K562 (cell line): ENCODE data around the gene FN1. TPM values are rescaled to one million over a fixed set of nuclear protein-coding genes. Genes with fewer than 3 reads are reported as not detected.

Experiments
- ATAC-seq: fragments of 200-7000 bp; cut with Tn5 transposase; 3 replicates; pipeline ENCODE4 v1.9.1; 2020; ENCODE audit warnings: moderate library complexity
- BruUV-seq: library from RNA; stranded (reverse); fragments of 400-500 nt; replicated peaks from 2 replicates; lab custom pipeline; 2021; lab: Mats Ljungman, UMichigan
- CTCF ChIA-PET: fragments of 300-600 bp; formaldehyde crosslinking; extraction: SDS; loops from one replicate; lab custom pipeline; 2021; ENCODE audit warnings: low intra/inter-chr PET ratio; lab: Yijun Ruan, JAX
- POLR2A ChIA-PET: fragments of 300-600, 350-650 bp; sonication (Branson Sonifier 250); formaldehyde crosslinking; extraction: SDS; loops from one replicate; lab custom pipeline; 2021; ENCODE audit warnings: antibody characterized with exemption, inconsistent platforms; lab: Yijun Ruan, JAX
- DNase-seq, 4 experiments: peaks; one replicate each; pipeline versions ENCODE4 v3.0.0 to v3.0.0-alpha.2; 2011 to 2018; ENCODE audit warnings: low spot score in 3 of 4, mixed read lengths in 3 of 4; ENCODE audit errors: extremely low read depth in 1 of 4
- FAIRE-seq: peaks from 2 replicates; lab custom pipeline; 2011; peaks lifted over from hg19 to GRCh38; lab: Jason Lieb, UNC
- H2AFZ ChIP-seq: 2 replicates; pipeline ENCODE4 v1.6.0; 2011; ENCODE audit warnings: low read depth, low read length, control low read depth, inconsistent platforms
- H3K27ac ChIP-seq: fragments of 200-600 bp; 3 replicates; pipeline ENCODE4 v1.8.0; 2011; ENCODE audit warnings: low read depth, mild to moderate bottlenecking, control low read depth, inconsistent platforms, low read length, moderate library complexity, mixed read lengths; ENCODE audit errors: extremely low read depth
- H3K27me3 ChIP-seq, 2 experiments: fragments of 300-600 bp in 1 of 2; 2 replicates in 1 of 2; 3 replicates in 1 of 2; pipeline versions ENCODE4 v1.6.0 to v1.8.0; 2011; ENCODE audit warnings: inconsistent platforms in 2 of 2, low read length in 2 of 2, mild to moderate bottlenecking in 1 of 2, mixed read lengths in 1 of 2, moderate library complexity in 1 of 2; ENCODE audit not compliant: control insufficient read depth in 2 of 2, insufficient read depth in 2 of 2
- H3K36me3 ChIP-seq: fragments of 300-600 bp; 3 replicates; pipeline ENCODE4 v1.8.0; 2011; ENCODE audit warnings: mild to moderate bottlenecking, low read length, inconsistent platforms; ENCODE audit not compliant: control insufficient read depth, insufficient read depth
- H3K4me1 ChIP-seq, 2 experiments: fragments of 200-600 bp in 1 of 2; replicated peaks in 1 of 2; 2 replicates in 1 of 2; 3 replicates in 1 of 2; pipeline versions ENCODE4 v1.5.1 to v1.8.0; 2011; ENCODE audit warnings: inconsistent platforms in 2 of 2, low read length in 2 of 2, mild to moderate bottlenecking in 1 of 2, mixed read lengths in 1 of 2, moderate library complexity in 1 of 2; ENCODE audit not compliant: control insufficient read depth in 2 of 2, insufficient read depth in 2 of 2
- H3K4me2 ChIP-seq: 2 replicates; pipeline ENCODE4 v1.6.1; 2011; ENCODE audit warnings: low read length, control low read depth, inconsistent platforms, mixed read lengths; ENCODE audit not compliant: insufficient read depth
- H3K4me3 ChIP-seq: fragments of 200-600 bp; sonication (generic), shearing (Covaris generic); 2 replicates; pipeline ENCODE4 v1.5.1; 2016; ENCODE audit warnings: control low read depth, inconsistent platforms
- H3K79me2 ChIP-seq: fragments of 200-600 bp; 3 replicates; pipeline ENCODE4 v1.8.0; 2011; ENCODE audit warnings: low read length, inconsistent platforms; ENCODE audit not compliant: control insufficient read depth, insufficient read depth
- H3K9ac ChIP-seq, 2 experiments: 2 replicates each; pipeline versions ENCODE4 v1.6.0 to v1.6.1; 2011; ENCODE audit warnings: low read depth in 2 of 2, low read length in 2 of 2, control low read depth in 1 of 2, inconsistent platforms in 1 of 2, mild to moderate bottlenecking in 1 of 2, mixed read lengths in 1 of 2; ENCODE audit not compliant: insufficient read depth in 1 of 2
- H3K9me1 ChIP-seq: one replicate; pipeline ENCODE4 v1.6.0; 2011; ENCODE audit warnings: inconsistent platforms, mild to moderate bottlenecking, low read length, moderate library complexity; ENCODE audit not compliant: control insufficient read depth, insufficient read depth
- H3K9me3 ChIP-seq: replicated peaks from 2 replicates; pipeline ENCODE4 v1.5.1; 2011; ENCODE audit warnings: low read depth, low read length, inconsistent platforms; ENCODE audit not compliant: control insufficient read depth, insufficient read depth
- H4K20me1 ChIP-seq: replicated peaks from 2 replicates; pipeline ENCODE4 v1.6.1; 2011; ENCODE audit warnings: low read length, inconsistent platforms, mixed read lengths; ENCODE audit not compliant: control insufficient read depth, insufficient read depth
- CBFB ChIP-seq: sonication (generic); formaldehyde crosslinking; IDR thresholded peaks from 2 replicates; pipeline ENCODE4 v1.4.0; 2020; ENCODE audit warnings: mild to moderate bottlenecking, missing genetic modification reagents
- DMBX1 ChIP-seq: fragments of 250-450 bp; sonication (Bioruptor Pico); IDR thresholded peaks from 2 replicates; pipeline ENCODE4 v1.8.0; 2022; ENCODE audit warnings: inconsistent platforms, mild to moderate bottlenecking, moderate library complexity, borderline replicate concordance
- HEY1 ChIP-seq: fragments of 250-450 bp; sonication (Bioruptor Pico); IDR thresholded peaks from 2 replicates; pipeline ENCODE4 v1.5.0; 2020; ENCODE audit warnings: mild to moderate bottlenecking, moderate library complexity, borderline replicate concordance
- IFI16 ChIP-seq: fragments of 250-450 bp; sonication (Bioruptor Pico); IDR thresholded peaks from 2 replicates; pipeline ENCODE4 v2.1.2; 2022; ENCODE audit warnings: mild to moderate bottlenecking, inconsistent platforms
- JUN ChIP-seq, 2 experiments: sonication (generic) in 1 of 2; formaldehyde crosslinking in 1 of 2; IDR thresholded peaks; 2 replicates each; pipeline versions ENCODE4 v1.6.1 to v1.8.0; 2012 to 2022; ENCODE audit warnings: borderline replicate concordance in 2 of 2, mild to moderate bottlenecking in 2 of 2, improper control_type of control experiment in 1 of 2, low read depth in 1 of 2, low read length in 1 of 2, missing genetic modification reagents in 1 of 2
- MITF ChIP-seq: IDR thresholded peaks from 2 replicates; pipeline ENCODE4 v1.6.1; 2014; ENCODE audit warnings: antibody characterized with exemption
- POLR2AphosphoS5 ChIP-seq: IDR thresholded peaks from 2 replicates; pipeline ENCODE4 v1.6.1; 2011; ENCODE audit warnings: mild to moderate bottlenecking, low read depth, low read length, moderate library complexity; ENCODE audit not compliant: control insufficient read depth, insufficient read depth
- RBM15 ChIP-seq: fragments of 200-400 bp; formaldehyde crosslinking; IDR thresholded peaks from 2 replicates; pipeline ENCODE4 v1.6.1; 2018; ENCODE audit warnings: mild to moderate bottlenecking, low read length, moderate library complexity; ENCODE audit not compliant: insufficient read depth
- SP1 ChIP-seq: sonication (generic); formaldehyde crosslinking; IDR thresholded peaks from 2 replicates; pipeline ENCODE4 v1.8.1; 2022; ENCODE audit warnings: mild to moderate bottlenecking, missing genetic modification reagents
- SRF ChIP-seq, 2 experiments: fragments of 250-450, 450-650 bp in 1 of 2; sonication (Bioruptor Pico) in 1 of 2; sonication (generic) in 1 of 2; formaldehyde crosslinking; IDR thresholded peaks; 2 replicates each; pipeline versions ENCODE4 v1.5.0 to v1.5.1; 2020 to 2022; ENCODE audit warnings: mild to moderate bottlenecking in 1 of 2, missing genetic modification reagents in 1 of 2
- XRCC3 ChIP-seq: fragments of 450-650 bp; IDR thresholded peaks from 2 replicates; pipeline ENCODE4 v1.6.1; 2017; ENCODE audit warnings: mild to moderate bottlenecking, moderate library complexity
- ZNF311 ChIP-seq: fragments of 250-450 bp; sonication (Bioruptor Pico); IDR thresholded peaks from 2 replicates; pipeline ENCODE4 v1.4.0; 2020; ENCODE audit warnings: mild to moderate bottlenecking, moderate library complexity
- whole genome bisulfite sequencing: fragments of 100-300 bp; shearing (Covaris generic); methylation state at CpG from one replicate; pipeline ENCODE4 v1.1.6; 2016; ENCODE audit warnings: low coverage, mixed read lengths; ENCODE audit not compliant: insufficient coverage; ENCODE audit errors: missing lambda C conversion rate; 5-methylcytosine and 5-hydroxymethylcytosine counted together
- in situ Hi-C: fragments of 300-500 bp; cut with MboI; formaldehyde crosslinking; loops from 4 replicates; pipeline ENCODE4 v1.15.0; 2018; ENCODE audit warnings: inconsistent platforms, mixed read lengths
- intact Hi-C: fragments of 100-400 bp; cut with micrococcal nuclease; formaldehyde crosslinking; loops from 2 replicates; pipeline ENCODE4 v1.14.2; 2022
- polyA plus RNA-seq, 8 experiments: library from polyadenylated mRNA; depleted of rRNA in 4 of 8; stranded (reverse) in 5 of 8; unstranded in 3 of 8; fragments of >200 nt; fragmentation: Nextera tagmentation in 2 of 8; fragmentation: Illumina TruSeq in 1 of 8; extraction: Ambion mirVana in 2 of 8; extraction: Trizol in 1 of 8; gene quantifications; 2 replicates each; pipeline versions ENCODE4 v1.2.1 to v1.2.3, GENCODE V29; 2011 to 2014; ENCODE audit warnings: inconsistent platforms in 1 of 8, missing spikeins in 1 of 8
- total RNA-seq, 7 experiments: library from RNA; depleted of rRNA in 6 of 7; stranded (reverse); fragments of >200 nt in 6 of 7; fragmentation: Illumina TruSeq in 2 of 7; extraction: Trizol in 2 of 7; gene quantifications; 2 replicates each; pipeline versions ENCODE4 v1.2.1 to v1.2.3, GENCODE V29; 2011 to 2021; ENCODE audit warnings: low replicate concordance in 1 of 7

Gene FN1
- total and polyA plus RNA-seq, 9 of the 15 experiments (the other 6 are each of a cell fraction or from before 2014, with no cell fraction given): 7.4 to 19.1 (median 11.2) TPM

GRCh38 chr2:215366440-215367032 is 69.3 kb downstream of the FN1 start:
- intact Hi-C loops (no loop called here), in situ Hi-C loops (loop anchor here (10.0 kb wide), 1 partner anchor 882 kb away; no protein-coding TSS in a partner anchor)
- ChIA-PET CTCF (no interaction called here), POLR2A (no interaction called here)
- Histone ChIP-seq H3K36me3 (peaks cover 28% of the 10 kb centered on the region; the same call in 2 of the 3 replicates), H3K27me3 (no peaks in the 10 kb centered on the region), H3K79me2 (no peaks in the 10 kb centered on the region), H3K9ac (no peak overlapping the region), H3K9me1 (no peaks in the 10 kb centered on the region), H2AFZ (no peak overlapping the region), H3K9me3 (no peaks in the 10 kb centered on the region), H3K4me2 (no peak overlapping the region), H3K27ac (no peak overlapping the region), H3K4me1 (peaks cover 0 to 4% of the 10 kb centered on the region in 2 experiments; a peak in 3 of 5 replicates), H4K20me1 (no peaks in the 10 kb centered on the region), H3K4me3 (no peak overlapping the region)
- DNase-seq (no peak), FAIRE-seq (no peak), ATAC-seq (no peak)
- BruUV-seq: no TSS peak
- TF ChIP-seq MITF: no peak
- TF ChIP-seq DMBX1: no peak
- no peak for TF ChIP-seq ZNF311 (CRISPR knock-in tag)
- no peak for TF ChIP-seq HEY1 (CRISPR knock-in tag)
- no peak for TF ChIP-seq RBM15
- no peak for TF ChIP-seq IFI16 (CRISPR knock-in tag)
- TF ChIP-seq XRCC3: no peak
- no peak for TF ChIP-seq CBFB (CRISPR knock-in tag)
- no peak for TF ChIP-seq SP1 (CRISPR knock-in tag)
- no peak for TF ChIP-seq JUN (IDR thresholded peaks at IDR 0.05; ENCODE audit: borderline replicate concordance, low read depth, low read length)
- TF ChIP-seq JUN (CRISPR knock-in tag; IDR thresholded peaks at IDR 0.05; ENCODE audit: borderline replicate concordance): no peak
- no peak for TF ChIP-seq POLR2AphosphoS5
- no peak for TF ChIP-seq SRF (CRISPR knock-in tag; IDR thresholded peaks at IDR 0.05)
- whole genome bisulfite sequencing: 90% methylated on average over 4 of the region's 4 CpGs
